Calu3 (cell line): Measurements from ENCODE around the gene OR5M8. TPM values are rescaled to one million over a fixed set of nuclear protein-coding genes. Genes with fewer than 3 reads are reported as not detected.

ENCODE experiments used
- Bru-seq: library from RNA; stranded (reverse); fragments of 400-500 nt; gene quantifications from one replicate; lab custom pipeline; 2021; lab: Mats Ljungman, UMichigan
- BruChase-seq, 2 experiments: library from RNA; stranded (reverse); fragments of 400-500 nt; gene quantifications; one replicate each; lab custom pipeline; 2021; lab: Mats Ljungman, UMichigan
- BruUV-seq: library from RNA; stranded (reverse); fragments of 400-500 nt; replicated peaks from 2 replicates; lab custom pipeline; 2021; lab: Mats Ljungman, UMichigan
- CTCF ChIA-PET: fragments of 300-600 bp; sonication (Branson Sonifier 250); formaldehyde crosslinking; loops from one replicate; lab custom pipeline; 2022; ENCODE audit warnings: antibody characterized with exemption; lab: Charles Lee
- DNase-seq: peaks from one replicate; pipeline ENCODE4 v3.0.0; 2022
- H3K27ac Mint-ChIP-seq: one replicate; pipeline ENCODE4 v1.8.0; 2022; ENCODE audit warnings: mixed read lengths; ENCODE audit not compliant: unreplicated experiment
- H3K27me3 Mint-ChIP-seq: one replicate; pipeline ENCODE4 v1.8.0; 2022; ENCODE audit warnings: mixed read lengths; ENCODE audit not compliant: unreplicated experiment
- H3K36me3 Mint-ChIP-seq: one replicate; pipeline ENCODE4 v1.8.0; 2022; ENCODE audit warnings: mild to moderate bottlenecking, moderate library complexity, mixed read lengths; ENCODE audit not compliant: insufficient read depth, unreplicated experiment
- H3K4me1 Mint-ChIP-seq: one replicate; pipeline ENCODE4 v1.8.0; 2022; ENCODE audit warnings: mild to moderate bottlenecking, low read depth, mixed read lengths; ENCODE audit not compliant: unreplicated experiment
- H3K4me3 Mint-ChIP-seq: one replicate; pipeline ENCODE4 v1.8.0; 2022; ENCODE audit warnings: mild to moderate bottlenecking, low read depth, moderate library complexity, mixed read lengths; ENCODE audit not compliant: unreplicated experiment
- H3K9me3 Mint-ChIP-seq: one replicate; pipeline ENCODE4 v1.8.0; 2022; ENCODE audit warnings: low read depth, mixed read lengths; ENCODE audit not compliant: unreplicated experiment
- intact Hi-C: fragments of 100-400 bp; cut with micrococcal nuclease; formaldehyde crosslinking; loops from one replicate; pipeline ENCODE4 v1.10.0; 2022; ENCODE audit not compliant: unreplicated experiment
- long read RNA-seq: library from polyadenylated mRNA; stranded (forward); transcript quantifications from one replicate; pipeline ENCODE4 v2.0.0, GENCODE V29; 2022
- total RNA-seq: library from RNA; stranded (reverse); gene quantifications from 2 replicates; pipeline ENCODE4 v1.2.3, GENCODE V29; 2022
- TF ChIP-seq, protein P1 (sequence below): fragments of 200-600 bp; IDR thresholded peaks from one replicate; pipeline ENCODE4 v1.8.0; 2022; ENCODE audit warnings: antibody characterized with exemption; ENCODE audit not compliant: unreplicated experiment

OR5M8 gene
- total RNA-seq, result not detected in 2 replicates
- Bru-seq, nascent RNA, result not detected
- not detected for BruChase-seq, experiment 1, labeled RNA remaining after a 6-hour chase
- not detected for BruChase-seq, experiment 2, labeled RNA remaining after a 2-hour chase
- long read RNA-seq, result 0 reads

DNA sequence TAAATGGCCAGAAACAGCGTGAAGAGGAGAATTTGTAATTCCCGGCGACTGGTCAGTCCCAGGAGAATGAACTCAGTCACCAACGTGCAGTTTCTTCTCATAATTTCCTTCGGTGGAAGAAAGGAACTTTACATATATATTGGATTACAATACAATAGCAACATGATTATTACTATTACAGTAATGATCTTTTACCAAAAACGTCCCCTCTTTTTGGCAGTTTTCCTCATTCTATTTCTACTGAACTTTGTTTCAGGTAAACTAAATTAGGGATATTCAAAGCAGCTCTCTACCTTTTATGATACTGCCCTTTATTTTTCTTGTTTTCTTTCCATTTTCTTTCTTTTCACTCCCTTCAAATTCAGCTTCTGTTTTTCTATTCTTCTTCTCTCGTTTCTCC, at the start of gene OR5M8:
TSS of gene OR5M8 (minus strand) at position 101 of the 400 bp plus-strand sequence. CDS start at position 101, 0 bp downstream.
- CTCF ChIA-PET, result no interaction called here
- TF ChIP-seq, protein P1, sequence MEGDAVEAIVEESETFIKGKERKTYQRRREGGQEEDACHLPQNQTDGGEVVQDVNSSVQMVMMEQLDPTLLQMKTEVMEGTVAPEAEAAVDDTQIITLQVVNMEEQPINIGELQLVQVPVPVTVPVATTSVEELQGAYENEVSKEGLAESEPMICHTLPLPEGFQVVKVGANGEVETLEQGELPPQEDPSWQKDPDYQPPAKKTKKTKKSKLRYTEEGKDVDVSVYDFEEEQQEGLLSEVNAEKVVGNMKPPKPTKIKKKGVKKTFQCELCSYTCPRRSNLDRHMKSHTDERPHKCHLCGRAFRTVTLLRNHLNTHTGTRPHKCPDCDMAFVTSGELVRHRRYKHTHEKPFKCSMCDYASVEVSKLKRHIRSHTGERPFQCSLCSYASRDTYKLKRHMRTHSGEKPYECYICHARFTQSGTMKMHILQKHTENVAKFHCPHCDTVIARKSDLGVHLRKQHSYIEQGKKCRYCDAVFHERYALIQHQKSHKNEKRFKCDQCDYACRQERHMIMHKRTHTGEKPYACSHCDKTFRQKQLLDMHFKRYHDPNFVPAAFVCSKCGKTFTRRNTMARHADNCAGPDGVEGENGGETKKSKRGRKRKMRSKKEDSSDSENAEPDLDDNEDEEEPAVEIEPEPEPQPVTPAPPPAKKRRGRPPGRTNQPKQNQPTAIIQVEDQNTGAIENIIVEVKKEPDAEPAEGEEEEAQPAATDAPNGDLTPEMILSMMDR, result no peak
- no peaks in the 10 kb centered on the region for H3K4me1 Mint-ChIP-seq
- no peaks in the 10 kb centered on the region for H3K36me3 Mint-ChIP-seq
- no peak within 1 kb of the TSS for H3K4me3 Mint-ChIP-seq
- H3K9me3 Mint-ChIP-seq, result peaks cover 7% of the 10 kb centered on the region
- intact Hi-C loops, result no loop called here
- DNase-seq, result no peak
- H3K27ac Mint-ChIP-seq, result no peak within 1 kb of the TSS
- BruUV-seq, result no TSS peak
- H3K27me3 Mint-ChIP-seq, result no peaks in the 10 kb centered on the region

DNA sequence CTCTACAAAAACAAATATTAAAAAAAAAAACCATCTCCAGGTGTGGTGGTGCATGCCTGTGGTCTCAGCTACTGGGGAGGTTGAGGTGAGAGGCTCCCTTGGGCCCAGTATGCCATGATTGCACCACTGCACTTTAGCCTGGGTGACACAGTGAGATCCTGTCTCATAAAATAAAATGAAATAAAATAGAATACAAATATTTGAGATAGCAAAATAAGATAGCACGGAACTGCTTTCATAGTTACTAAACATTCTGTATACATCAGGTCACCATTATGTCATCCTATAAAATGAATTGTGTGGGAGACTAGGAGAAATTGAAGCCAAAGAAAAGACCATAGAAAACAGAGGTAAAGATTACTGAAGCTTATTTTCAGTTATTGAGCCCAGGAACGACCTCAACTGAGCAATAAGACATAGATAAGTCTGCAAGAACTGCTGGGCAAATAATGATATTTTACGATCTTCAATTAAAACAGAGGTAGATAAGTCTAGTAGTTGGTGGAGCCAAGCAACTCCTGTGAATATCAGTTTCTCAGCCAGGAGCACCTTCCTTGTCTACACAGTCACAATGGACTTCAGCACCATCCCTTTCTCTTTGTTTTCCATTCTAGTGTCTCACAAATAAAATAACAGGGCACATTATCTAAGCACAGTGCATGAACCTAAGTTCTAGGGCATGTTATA, 42.0 kb upstream of the OR5M8 start:
- CTCF ChIA-PET, result no interaction called here
- H3K27ac Mint-ChIP-seq, result no peak overlapping the region
- H3K36me3 Mint-ChIP-seq, result no peaks in the 10 kb centered on the region
- no peak for DNase-seq
- BruUV-seq, result no TSS peak
- no peaks in the 10 kb centered on the region for H3K4me1 Mint-ChIP-seq
- no peak overlapping the region for H3K4me3 Mint-ChIP-seq
- no peaks in the 10 kb centered on the region for H3K27me3 Mint-ChIP-seq
- peaks cover 5% of the 10 kb centered on the region for H3K9me3 Mint-ChIP-seq
- intact Hi-C loops, result no loop called here
- TF ChIP-seq, protein P1, result no peak

DNA sequence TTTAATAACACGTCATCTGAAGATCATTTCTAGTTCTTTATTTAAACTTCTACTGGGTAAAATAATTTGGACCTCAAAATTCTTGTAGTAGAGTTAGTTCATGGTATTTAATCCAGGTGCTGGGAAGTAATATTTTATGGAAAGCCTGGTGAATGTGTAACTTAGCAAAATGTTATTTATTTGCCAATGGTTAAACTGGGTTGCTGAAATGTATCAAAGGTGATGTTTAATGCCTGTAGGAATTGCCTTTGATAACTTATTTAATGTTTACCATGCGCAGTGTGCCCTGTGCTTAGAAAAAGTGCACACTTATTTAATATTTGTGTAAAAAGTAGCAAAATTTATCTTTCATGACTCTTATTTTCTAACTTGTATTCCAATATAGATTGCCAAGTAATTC, 40.7 kb upstream of the OR5M8 start:
- Mint-ChIP-seq H3K27ac (no peak overlapping the region), H3K9me3 (peaks cover 5% of the 10 kb centered on the region), H3K4me3 (no peak overlapping the region), H3K36me3 (no peaks in the 10 kb centered on the region), H3K4me1 (no peaks in the 10 kb centered on the region), H3K27me3 (no peaks in the 10 kb centered on the region)
- DNase-seq, result no peak
- TF ChIP-seq, protein P1, result no peak
- intact Hi-C loops, result no loop called here
- no TSS peak for BruUV-seq
- CTCF ChIA-PET, result no interaction called here

DNA sequence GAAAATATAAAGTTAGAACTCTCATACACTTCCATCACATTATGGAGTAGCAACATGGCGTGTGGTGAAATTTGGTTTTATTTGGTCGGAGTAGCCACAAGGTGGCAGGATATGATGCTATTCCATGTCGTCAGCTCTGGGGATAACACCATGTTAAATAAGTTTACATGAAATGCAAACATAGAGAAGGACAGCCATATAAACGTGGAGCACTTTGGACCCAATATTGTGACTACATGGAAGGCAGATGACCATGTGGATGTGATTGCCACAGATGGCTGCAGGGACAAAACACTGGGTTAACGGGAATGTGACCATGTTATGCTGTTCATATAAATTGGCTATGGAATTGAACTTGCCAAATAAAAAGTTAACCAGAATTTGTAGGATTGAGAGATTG, 30.8 kb upstream of the OR5M8 start:
- intact Hi-C loops, result loop anchor here (1.0 to 5.0 kb wide), 2 partner anchors 261 to 580 kb away; no protein-coding TSS in a partner anchor
- peak; percentile 10 for DNase-seq
- H3K9me3 Mint-ChIP-seq, result peaks cover 3% of the 10 kb centered on the region
- H3K4me3 Mint-ChIP-seq, result no peak overlapping the region
- no peaks in the 10 kb centered on the region for H3K36me3 Mint-ChIP-seq
- H3K4me1 Mint-ChIP-seq, result no peaks in the 10 kb centered on the region
- BruUV-seq, result no TSS peak
- H3K27ac Mint-ChIP-seq, result no peak overlapping the region
- H3K27me3 Mint-ChIP-seq, result no peaks in the 10 kb centered on the region
- TF ChIP-seq, protein P1, result no peak
- CTCF ChIA-PET, result interaction anchor here (0.7 kb wide), 1 partner anchor 728 kb away, joined by 5 read pairs; no protein-coding TSS in a partner anchor
